Right atrium auricular region (tissue), 2 donors: ENCODE measurements around the gene MLANA. TPM values are rescaled to one million over a fixed set of nuclear protein-coding genes. Genes with fewer than 3 reads are reported as not detected.
A peak's percentile ranks its signal among the peaks of the same experiment; 100 is the strongest.

Source experiments
- DNase-seq: peaks from one replicate; pipeline ENCODE4 v3.0.0-alpha.2; 2019; ENCODE audit warnings: low spot score
- H3K27ac ChIP-seq, 2 donors: fragments of 200-600 bp; sonication (generic); 1 replicate in 1 of 2; 2 replicates in 1 of 2; pipeline ENCODE4 v1.5.1; 2016 to 2019
- H3K27me3 ChIP-seq, 2 donors: fragments of 200-600 bp; sonication (generic); one replicate each; pipeline versions ENCODE4 v1.5.1 to v1.6.0; 2017 to 2019
- H3K36me3 ChIP-seq: fragments of 200-600 bp; sonication (generic); one replicate; pipeline ENCODE4 v1.5.1; 2016
- H3K4me1 ChIP-seq, 2 donors: fragments of 200-600 bp; sonication (generic); one replicate each; pipeline versions ENCODE4 v1.5.1 to v1.6.0; 2017 to 2019
- H3K4me3 ChIP-seq, 2 donors: fragments of 200-600 bp; sonication (generic); 1 replicate in 1 of 2; 2 replicates in 1 of 2; pipeline ENCODE4 v1.5.1; 2017 to 2019; ENCODE audit warnings: mild to moderate bottlenecking in 1 of 2, moderate library complexity in 1 of 2
- H3K9me3 ChIP-seq, 2 donors: fragments of 200-600 bp; sonication (generic); one replicate each; pipeline ENCODE4 v1.5.1; 2019
- total RNA-seq, 2 donors: library from RNA; depleted of rRNA; stranded (reverse); fragments of >200 nt; gene quantifications; one replicate each; pipeline ENCODE4 v1.1.0, GENCODE V29; 2016
- TF ChIP-seq, protein P1 (sequence below), 2 donors: fragments of 200-600 bp; sonication (generic); IDR thresholded peaks; one replicate each; pipeline ENCODE4 v1.5.1; 2019; ENCODE audit warnings: antibody characterized with exemption in 2 of 2

MLANA gene
- total RNA-seq, 2 donors from 2014 or later = not detected

DNA sequence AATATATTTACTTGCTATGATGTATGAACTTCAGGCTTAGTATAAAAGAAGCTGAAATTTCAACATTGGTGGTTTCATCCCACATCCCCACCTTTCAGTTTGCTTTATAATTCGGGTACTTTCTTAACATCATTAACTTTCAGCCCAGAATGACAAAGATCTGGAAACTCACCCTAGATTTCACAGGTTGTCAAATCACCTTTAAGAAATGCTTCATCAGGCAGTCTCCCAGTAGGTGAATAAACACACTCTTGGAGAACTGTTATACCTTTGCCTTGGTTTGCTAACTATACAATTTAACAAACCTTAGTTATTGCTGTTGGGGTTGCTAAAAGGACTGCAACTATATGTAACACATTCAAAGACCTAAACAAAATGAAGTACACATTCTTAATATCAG is 54.4 kb downstream of the MLANA start:
- H3K27me3 ChIP-seq = no peaks in the 10 kb centered on the region

GRCh38 chr9:5947912-5948311 is 57.2 kb downstream of the MLANA start:
- DNase-seq = no peak
- no peaks in the 10 kb centered on the region for H3K9me3 ChIP-seq
- TF ChIP-seq, protein P1, sequence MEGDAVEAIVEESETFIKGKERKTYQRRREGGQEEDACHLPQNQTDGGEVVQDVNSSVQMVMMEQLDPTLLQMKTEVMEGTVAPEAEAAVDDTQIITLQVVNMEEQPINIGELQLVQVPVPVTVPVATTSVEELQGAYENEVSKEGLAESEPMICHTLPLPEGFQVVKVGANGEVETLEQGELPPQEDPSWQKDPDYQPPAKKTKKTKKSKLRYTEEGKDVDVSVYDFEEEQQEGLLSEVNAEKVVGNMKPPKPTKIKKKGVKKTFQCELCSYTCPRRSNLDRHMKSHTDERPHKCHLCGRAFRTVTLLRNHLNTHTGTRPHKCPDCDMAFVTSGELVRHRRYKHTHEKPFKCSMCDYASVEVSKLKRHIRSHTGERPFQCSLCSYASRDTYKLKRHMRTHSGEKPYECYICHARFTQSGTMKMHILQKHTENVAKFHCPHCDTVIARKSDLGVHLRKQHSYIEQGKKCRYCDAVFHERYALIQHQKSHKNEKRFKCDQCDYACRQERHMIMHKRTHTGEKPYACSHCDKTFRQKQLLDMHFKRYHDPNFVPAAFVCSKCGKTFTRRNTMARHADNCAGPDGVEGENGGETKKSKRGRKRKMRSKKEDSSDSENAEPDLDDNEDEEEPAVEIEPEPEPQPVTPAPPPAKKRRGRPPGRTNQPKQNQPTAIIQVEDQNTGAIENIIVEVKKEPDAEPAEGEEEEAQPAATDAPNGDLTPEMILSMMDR (IDR thresholded peaks at IDR 0.05) = no peak
- H3K4me3 ChIP-seq = no peak overlapping the region
- peaks cover 0 to 17% of the 10 kb centered on the region in 2 donors for H3K4me1 ChIP-seq
- H3K27ac ChIP-seq = peak overlapping the region in 1 of 2 donors; percentile 23
- no peaks in the 10 kb centered on the region for H3K36me3 ChIP-seq
- no peaks in the 10 kb centered on the region for H3K27me3 ChIP-seq

More for the DNA sequence above, 54.4 kb downstream of the MLANA start:
- Histone ChIP-seq H3K4me1 (peaks cover 0 to 17% of the 10 kb centered on the region in 2 donors), H3K9me3 (no peaks in the 10 kb centered on the region), H3K4me3 (no peak overlapping the region), H3K27ac (no peak overlapping the region), H3K36me3 (no peaks in the 10 kb centered on the region)
- TF ChIP-seq, protein P1 (IDR thresholded peaks at IDR 0.05) = no peak
- no peak for DNase-seq

GRCh38 chr9:5949103-5949699 is 58.5 kb downstream of the MLANA start:
- TF ChIP-seq, protein P1 (IDR thresholded peaks at IDR 0.05) = no peak
- no peak for DNase-seq
- Histone ChIP-seq H3K27ac (no peak overlapping the region), H3K36me3 (no peaks in the 10 kb centered on the region), H3K9me3 (no peaks in the 10 kb centered on the region), H3K4me1 (peaks cover 0 to 17% of the 10 kb centered on the region in 2 donors), H3K4me3 (peak overlapping the region in 1 of 2 donors; percentile 10), H3K27me3 (no peaks in the 10 kb centered on the region)

DNA sequence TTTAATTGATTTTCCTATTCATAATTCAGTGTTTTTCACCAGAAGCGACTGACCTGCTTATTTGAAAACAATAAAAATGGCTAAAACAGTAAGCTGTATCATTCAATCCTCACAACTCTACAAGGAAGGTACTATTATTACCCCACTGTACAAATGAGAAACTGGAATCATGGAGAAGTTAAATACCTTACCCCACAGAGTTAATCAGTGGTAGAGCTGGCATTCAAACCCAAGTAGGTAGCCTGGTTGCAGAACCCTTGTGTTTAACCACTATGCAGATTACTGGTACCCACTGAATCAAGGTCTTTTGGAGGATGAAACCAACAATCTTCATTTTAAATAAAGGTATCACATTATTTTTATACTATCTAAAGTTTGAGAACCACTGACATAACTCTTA is 59.6 kb downstream of the MLANA start:
- H3K9me3 ChIP-seq = no peaks in the 10 kb centered on the region
- H3K36me3 ChIP-seq = no peaks in the 10 kb centered on the region
- H3K4me3 ChIP-seq = no peak overlapping the region
- H3K27me3 ChIP-seq = no peaks in the 10 kb centered on the region
- no peak for DNase-seq
- TF ChIP-seq, protein P1 (IDR thresholded peaks at IDR 0.05) = no peak
- peaks cover 0 to 17% of the 10 kb centered on the region in 2 donors for H3K4me1 ChIP-seq
- H3K27ac ChIP-seq = no peak overlapping the region

DNA sequence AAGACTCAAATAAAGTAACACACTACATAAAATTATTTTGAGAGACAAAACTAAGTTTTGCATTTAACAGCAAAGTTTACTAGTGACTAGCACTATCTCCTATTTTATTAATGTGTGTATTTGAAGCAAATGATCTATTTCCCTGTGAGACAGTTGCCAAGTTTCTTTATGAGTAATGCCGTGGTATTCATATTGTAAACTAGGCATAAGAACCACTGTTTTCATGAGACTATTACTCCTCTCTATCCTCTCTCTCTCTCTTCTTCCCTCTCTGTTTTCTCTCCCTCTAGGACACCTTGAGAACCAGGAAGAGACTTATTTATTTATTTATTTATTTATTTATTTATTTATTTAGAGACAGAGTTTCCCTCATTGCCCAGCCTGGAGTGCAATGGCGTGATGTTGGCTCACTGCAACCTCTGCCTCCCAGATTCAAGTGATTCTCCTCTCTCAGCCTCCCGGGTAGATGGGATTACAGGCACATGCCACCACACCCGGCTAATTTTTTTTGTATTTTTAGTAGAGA is 61.1 kb downstream of the MLANA start:
- TF ChIP-seq, protein P1 (IDR thresholded peaks at IDR 0.05) = no peak
- Histone ChIP-seq H3K4me3 (no peak overlapping the region), H3K27me3 (no peaks in the 10 kb centered on the region), H3K4me1 (peaks cover 0 to 16% of the 10 kb centered on the region in 2 donors), H3K9me3 (no peaks in the 10 kb centered on the region), H3K36me3 (no peaks in the 10 kb centered on the region), H3K27ac (no peak overlapping the region)
- DNase-seq = no peak
